ENCODE data around the gene NRXN3.

NRXN3 gene

DNA sequence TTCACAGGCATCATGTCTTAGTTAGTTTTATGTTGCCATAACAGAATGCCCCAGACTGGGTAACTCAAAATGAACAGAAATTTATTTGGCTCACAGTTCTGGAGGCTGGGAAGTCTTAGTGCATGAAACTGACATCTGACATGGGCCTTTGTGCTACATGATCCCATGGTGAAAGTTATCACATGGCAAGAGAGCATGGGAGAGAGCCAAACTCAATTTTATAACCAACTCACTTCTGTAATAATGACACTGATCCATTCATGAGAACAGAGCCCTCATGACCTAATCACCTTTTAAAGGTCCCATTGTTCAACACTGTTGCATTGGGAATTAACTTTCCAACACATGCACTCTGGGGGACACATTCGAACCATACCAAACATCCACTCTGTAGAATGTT, 1026.0 kb downstream of the NRXN3 start:
- CTCF ChIA-PET: no interaction called here

GRCh38 chr14:79197516-79197915, 1027.3 kb downstream of the NRXN3 start:
- no peak for TF ChIP-seq YY2 (tag by site-specific recombination; IDR thresholded peaks at IDR 0.05)
- TF ChIP-seq ZIC2 (tag by site-specific recombination; IDR thresholded peaks at IDR 0.05): no peak
- TF ChIP-seq ZBTB6 (tag by site-specific recombination; IDR thresholded peaks at IDR 0.05): no peak
- no peak for TF ChIP-seq ZNF571 (tag by site-specific recombination; IDR thresholded peaks at IDR 0.05)
- TF ChIP-seq ZNF138 (tag by site-specific recombination; IDR thresholded peaks at IDR 0.05; ENCODE audit: borderline replicate concordance): no peak
- TF ChIP-seq ZNF544 (tag by site-specific recombination; IDR thresholded peaks at IDR 0.05): no peak
- TF ChIP-seq ZNF768 (tag by site-specific recombination; IDR thresholded peaks at IDR 0.05): no peak
- no peak for TF ChIP-seq ZBTB49 (tag by site-specific recombination; IDR thresholded peaks at IDR 0.05; ENCODE audit: low read depth)
- TF ChIP-seq ZNF404 (tag by site-specific recombination; IDR thresholded peaks at IDR 0.05): no peak
- no peak overlapping the region for H3K4me3 ChIP-seq (ENCODE audit: low read depth, low read length)
- ChIA-PET POLR2A (no interaction called here), CTCF (no interaction called here)
- H3K4me1 ChIP-seq (ENCODE audit: control insufficient read depth, insufficient read depth, low read length): 0 out of 2 replicates have a peak, but pooled peaks cover 2% of the 10 kb centered on the region
- H3K36me3 ChIP-seq (ENCODE audit: control insufficient read depth in 2 of 2, insufficient read depth in 1 of 2, low read length in 2 of 2): no peaks in the 10 kb centered on the region
- no peaks in the 10 kb centered on the region for H3K9me3 ChIP-seq (ENCODE audit: control insufficient read depth, insufficient read depth, low read depth, low read length)
- H3K27ac ChIP-seq (ENCODE audit: extremely low read depth, low read depth, low read length): no peak overlapping the region

More for the DNA sequence above, 1026.0 kb downstream of the NRXN3 start:
- H3K27ac ChIP-seq (ENCODE audit: extremely low read depth, low read depth, low read length): no peak overlapping the region
- no peaks in the 10 kb centered on the region for H3K9me3 ChIP-seq (ENCODE audit: control insufficient read depth, insufficient read depth, low read depth, low read length)
- POLR2A ChIA-PET: no interaction called here
- no peak overlapping the region for H3K4me3 ChIP-seq (ENCODE audit: low read depth, low read length)
- TF ChIP-seq ZFP3 (tag by site-specific recombination; IDR thresholded peaks at IDR 0.05; ENCODE audit: low read depth) (no peak), ZNF660 (tag by site-specific recombination; IDR thresholded peaks at IDR 0.05) (no peak), ZNF707 (tag by site-specific recombination; IDR thresholded peaks at IDR 0.05) (no peak), ZNF391 (tag by site-specific recombination; IDR thresholded peaks at IDR 0.05; ENCODE audit: borderline replicate concordance, low read depth) (no peak), ZNF146 (tag by site-specific recombination; IDR thresholded peaks at IDR 0.05) (no peak), ZNF10 (tag by site-specific recombination; IDR thresholded peaks at IDR 0.05) (no peak), KLF17 (tag by site-specific recombination; IDR thresholded peaks at IDR 0.05) (no peak), BCL11B (tag by site-specific recombination; IDR thresholded peaks at IDR 0.05; ENCODE audit: low read depth) (no peak), ZNF626 (tag by site-specific recombination; IDR thresholded peaks at IDR 0.05) (no peak), ZNF549 (tag by site-specific recombination; IDR thresholded peaks at IDR 0.05) (no peak), ZNF202 (tag by site-specific recombination; IDR thresholded peaks at IDR 0.05; ENCODE audit: borderline replicate concordance) (no peak)
- no peaks in the 10 kb centered on the region for H3K4me1 ChIP-seq (ENCODE audit: control insufficient read depth, insufficient read depth, low read length)
- no peaks in the 10 kb centered on the region for H3K36me3 ChIP-seq (ENCODE audit: control insufficient read depth in 2 of 2, insufficient read depth in 1 of 2, low read length in 2 of 2)
